HEK293 (cell line): ENCODE results near the gene CEP63.

Source experiments
- REPIN1 ChIP-seq: fragments of 450-650 bp; formaldehyde crosslinking; IDR thresholded peaks from 2 replicates; pipeline ENCODE4 v1.5.1; 2017; ENCODE audit warnings: missing biosample characterization, missing genetic modification characterization, low read depth
- YY2 ChIP-seq: fragments of 450-650 bp; formaldehyde crosslinking; IDR thresholded peaks from 2 replicates; pipeline ENCODE4 v1.5.1; 2016; ENCODE audit warnings: missing biosample characterization, missing genetic modification characterization
- ZBTB1 ChIP-seq: fragments of 450-650 bp; formaldehyde crosslinking; IDR thresholded peaks from 2 replicates; pipeline ENCODE4 v1.5.1; 2016; ENCODE audit warnings: missing biosample characterization, missing genetic modification characterization
- ZNF175 ChIP-seq: fragments of 450-650 bp; formaldehyde crosslinking; IDR thresholded peaks from 2 replicates; pipeline ENCODE4 v1.5.1; 2016; ENCODE audit warnings: missing biosample characterization, missing genetic modification characterization
- ZNF335 ChIP-seq: fragments of 450-650 bp; formaldehyde crosslinking; conservative IDR thresholded peaks from 2 replicates; pipeline ENCODE4 v1.5.1; 2016; ENCODE audit warnings: missing biosample characterization, missing genetic modification characterization
- ZNF416 ChIP-seq: fragments of 450-650 bp; formaldehyde crosslinking; IDR thresholded peaks from 2 replicates; pipeline ENCODE4 v1.5.1; 2016; ENCODE audit warnings: missing biosample characterization, missing genetic modification characterization
- ZNF423 ChIP-seq: fragments of 450-650 bp; formaldehyde crosslinking; IDR thresholded peaks from 2 replicates; pipeline ENCODE4 v1.5.1; 2016; ENCODE audit warnings: missing biosample characterization, missing genetic modification characterization
- ZNF501 ChIP-seq: fragments of 450-650 bp; formaldehyde crosslinking; IDR thresholded peaks from 2 replicates; pipeline ENCODE4 v1.5.1; 2016; ENCODE audit warnings: missing biosample characterization, missing genetic modification characterization
- ZNF670 ChIP-seq: fragments of 450-650 bp; formaldehyde crosslinking; IDR thresholded peaks from 2 replicates; pipeline ENCODE4 v1.5.1; 2016; ENCODE audit warnings: missing biosample characterization, missing genetic modification characterization, low read depth
- ZNF76 ChIP-seq: fragments of 450-650 bp; formaldehyde crosslinking; IDR thresholded peaks from 2 replicates; pipeline ENCODE4; 2016; ENCODE audit warnings: low read depth, missing biosample characterization, missing genetic modification characterization, borderline replicate concordance
- TF ChIP-seq, protein P1 (sequence below): fragments of 450-650 bp; formaldehyde crosslinking; IDR thresholded peaks from 2 replicates; pipeline ENCODE4 v1.5.1; 2016; ENCODE audit warnings: missing biosample characterization, missing genetic modification characterization
- TF ChIP-seq, protein P2 (sequence below): fragments of 450-650 bp; formaldehyde crosslinking; IDR thresholded peaks from 2 replicates; pipeline ENCODE4 v1.5.1; 2016; ENCODE audit warnings: missing biosample characterization, missing genetic modification characterization

DNA sequence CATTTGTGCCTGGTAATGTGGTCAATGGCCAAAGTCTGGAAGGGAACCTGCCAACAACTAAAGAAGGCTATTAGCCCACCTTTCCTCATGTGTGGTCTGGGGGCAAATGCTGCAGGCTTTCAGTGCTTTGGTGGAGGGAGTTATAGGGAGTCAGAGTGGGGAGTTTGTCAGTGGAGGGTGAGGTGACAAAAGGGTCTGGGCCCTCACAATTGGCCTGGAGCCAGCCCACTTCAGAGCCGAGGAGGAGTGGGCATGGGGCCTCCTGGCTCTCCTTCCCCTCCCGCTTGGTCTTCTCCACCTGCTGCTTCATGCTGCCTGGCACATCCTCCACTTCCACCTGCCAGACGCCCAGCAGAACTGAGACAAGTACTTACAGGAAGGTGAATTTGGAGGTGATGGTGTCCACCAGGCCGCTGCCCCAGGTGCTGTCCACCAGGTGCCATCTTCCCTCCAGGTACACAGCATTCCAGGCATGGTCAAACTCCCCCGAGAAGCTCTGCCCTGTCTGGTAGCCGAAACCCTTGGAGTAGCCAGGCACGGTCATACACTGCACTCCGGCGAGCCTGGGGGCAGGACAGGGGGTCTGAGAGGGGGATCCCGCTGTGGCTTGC, 124.1 kb downstream of the CEP63 start:
- no peak for TF ChIP-seq ZNF175 (tag by site-specific recombination)
- TF ChIP-seq, protein P1, sequence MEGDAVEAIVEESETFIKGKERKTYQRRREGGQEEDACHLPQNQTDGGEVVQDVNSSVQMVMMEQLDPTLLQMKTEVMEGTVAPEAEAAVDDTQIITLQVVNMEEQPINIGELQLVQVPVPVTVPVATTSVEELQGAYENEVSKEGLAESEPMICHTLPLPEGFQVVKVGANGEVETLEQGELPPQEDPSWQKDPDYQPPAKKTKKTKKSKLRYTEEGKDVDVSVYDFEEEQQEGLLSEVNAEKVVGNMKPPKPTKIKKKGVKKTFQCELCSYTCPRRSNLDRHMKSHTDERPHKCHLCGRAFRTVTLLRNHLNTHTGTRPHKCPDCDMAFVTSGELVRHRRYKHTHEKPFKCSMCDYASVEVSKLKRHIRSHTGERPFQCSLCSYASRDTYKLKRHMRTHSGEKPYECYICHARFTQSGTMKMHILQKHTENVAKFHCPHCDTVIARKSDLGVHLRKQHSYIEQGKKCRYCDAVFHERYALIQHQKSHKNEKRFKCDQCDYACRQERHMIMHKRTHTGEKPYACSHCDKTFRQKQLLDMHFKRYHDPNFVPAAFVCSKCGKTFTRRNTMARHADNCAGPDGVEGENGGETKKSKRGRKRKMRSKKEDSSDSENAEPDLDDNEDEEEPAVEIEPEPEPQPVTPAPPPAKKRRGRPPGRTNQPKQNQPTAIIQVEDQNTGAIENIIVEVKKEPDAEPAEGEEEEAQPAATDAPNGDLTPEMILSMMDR (tag by site-specific recombination): no peak
- TF ChIP-seq YY2 (tag by site-specific recombination): no peak
- no peak for TF ChIP-seq REPIN1 (tag by site-specific recombination)
- TF ChIP-seq ZNF76 (tag by site-specific recombination): no peak
- TF ChIP-seq, protein P2, sequence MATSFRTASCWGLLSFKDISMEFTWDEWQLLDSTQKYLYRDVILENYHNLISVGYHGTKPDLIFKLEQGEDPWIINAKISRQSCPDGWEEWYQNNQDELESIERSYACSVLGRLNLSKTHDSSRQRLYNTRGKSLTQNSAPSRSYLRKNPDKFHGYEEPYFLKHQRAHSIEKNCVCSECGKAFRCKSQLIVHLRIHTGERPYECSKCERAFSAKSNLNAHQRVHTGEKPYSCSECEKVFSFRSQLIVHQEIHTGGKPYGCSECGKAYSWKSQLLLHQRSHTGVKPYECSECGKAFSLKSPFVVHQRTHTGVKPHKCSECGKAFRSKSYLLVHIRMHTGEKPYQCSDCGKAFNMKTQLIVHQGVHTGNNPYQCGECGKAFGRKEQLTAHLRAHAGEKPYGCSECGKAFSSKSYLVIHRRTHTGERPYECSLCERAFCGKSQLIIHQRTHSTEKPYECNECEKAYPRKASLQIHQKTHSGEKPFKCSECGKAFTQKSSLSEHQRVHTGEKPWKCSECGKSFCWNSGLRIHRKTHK (tag by site-specific recombination): no peak
- TF ChIP-seq ZNF416 (tag by site-specific recombination): no peak
- no peak for TF ChIP-seq ZNF501 (tag by site-specific recombination)
- no peak for TF ChIP-seq ZNF670
- no peak for TF ChIP-seq ZBTB1
- no peak for TF ChIP-seq ZNF423 (tag by site-specific recombination)
- TF ChIP-seq ZNF335 (tag by site-specific recombination): no peak
